ENCODE measurements around the gene DISP1.

- no peak for TF ChIP-seq POLR2A (IDR thresholded peaks at IDR 0.05; ENCODE audit: low read length)
- TF ChIP-seq GATA1 (IDR thresholded peaks at IDR 0.05; ENCODE audit: low read depth, low read length) = no peak
Measured at GRCh38 chr1:222813866-222814535, 838 bp upstream of the DISP1 start.

Measured in erythroblast (primary cell).